Neural progenitor cell (in vitro differentiated cells): ENCODE measurements around the gene PAQR8. TPM values are rescaled to one million over a fixed set of nuclear protein-coding genes. Genes with fewer than 3 reads are reported as not detected.

Source experiments
- DNase-seq: peaks from one replicate; pipeline ENCODE4 v3.0.0-alpha.2; 2016; ENCODE audit warnings: low spot score
- H2AFZ ChIP-seq: fragments of 200-600 bp; sonication (generic); replicated peaks from 2 replicates; pipeline ENCODE4 v1.6.1; 2016; ENCODE audit warnings: antibody characterized with exemption
- H3F3A ChIP-seq: fragments of 200-600 bp; sonication (generic); 2 replicates; pipeline ENCODE4 v1.6.1; 2016; ENCODE audit warnings: antibody characterized with exemption, low read depth
- H3K27ac ChIP-seq: fragments of 200-600 bp; sonication (generic); 2 replicates; pipeline ENCODE4 v1.5.1; 2016; ENCODE audit warnings: mild to moderate bottlenecking
- H3K27me3 ChIP-seq: fragments of 200-600 bp; sonication (generic); 2 replicates; pipeline ENCODE4 v1.6.1; 2016; ENCODE audit warnings: mild to moderate bottlenecking, moderate library complexity
- H3K36me3 ChIP-seq: fragments of 200-600 bp; sonication (generic); 2 replicates; pipeline ENCODE4 v1.5.1; 2016
- H3K4me1 ChIP-seq: fragments of 200-600 bp; sonication (generic); 2 replicates; pipeline ENCODE4 v1.6.1; 2016; ENCODE audit warnings: mixed run types
- H3K4me2 ChIP-seq: fragments of 200-600 bp; sonication (generic); 2 replicates; pipeline ENCODE4 v1.6.1; 2016
- H3K4me3 ChIP-seq: fragments of 200-600 bp; sonication (generic); 2 replicates; pipeline ENCODE4 v1.5.1; 2016
- H3K79me2 ChIP-seq: fragments of 200-600 bp; sonication (generic); 2 replicates; pipeline ENCODE4 v1.6.1; 2016; ENCODE audit warnings: low read depth
- H3K9ac ChIP-seq: fragments of 200-600 bp; sonication (generic); 2 replicates; pipeline ENCODE4 v1.6.1; 2016
- H3K9me3 ChIP-seq: fragments of 200-600 bp; sonication (generic); 2 replicates; pipeline ENCODE4 v1.5.1; 2016; ENCODE audit warnings: low read depth
- H4K20me1 ChIP-seq: fragments of 200-600 bp; sonication (generic); 2 replicates; pipeline ENCODE4 v1.6.1; 2016; ENCODE audit warnings: low read depth
- H3K27ac Mint-ChIP-seq: 3 replicates; pipeline ENCODE4 v1.8.0; 2021; ENCODE audit warnings: mixed read lengths
- H3K27me3 Mint-ChIP-seq: 2 replicates; pipeline ENCODE4 v1.8.0; 2022; ENCODE audit warnings: low read depth, mild to moderate bottlenecking, inconsistent platforms, moderate library complexity, mixed read lengths; ENCODE audit not compliant: insufficient read depth
- H3K36me3 Mint-ChIP-seq: 3 replicates; pipeline ENCODE4 v1.8.0; 2021; ENCODE audit warnings: mixed read lengths
- H3K4me1 Mint-ChIP-seq: 3 replicates; pipeline ENCODE4 v1.8.0; 2021; ENCODE audit warnings: mixed read lengths
- H3K4me3 Mint-ChIP-seq: 3 replicates; pipeline ENCODE4 v1.8.0; 2021; ENCODE audit warnings: mild to moderate bottlenecking, moderate library complexity, mixed read lengths
- H3K9me3 Mint-ChIP-seq: 3 replicates; pipeline ENCODE4 v1.8.0; 2020; ENCODE audit warnings: mixed read lengths
- CTCF ChIP-seq: fragments of 200-600 bp; sonication (generic); IDR thresholded peaks from 2 replicates; pipeline ENCODE4 v1.5.1; 2017; ENCODE audit warnings: antibody characterized with exemption, mild to moderate bottlenecking
- EZH2 ChIP-seq: fragments of 200-600 bp; sonication (generic); IDR thresholded peaks from 2 replicates; pipeline ENCODE4 v1.6.1; 2017; ENCODE audit warnings: antibody characterized with exemption, mild to moderate bottlenecking, moderate library complexity
- EZH2phosphoT487 ChIP-seq: fragments of 200-600 bp; sonication (generic); IDR thresholded peaks from 2 replicates; pipeline ENCODE4 v1.6.1; 2017; ENCODE audit warnings: antibody characterized with exemption
- total RNA-seq: library from RNA; depleted of rRNA; stranded (reverse); fragments of >200 nt; gene quantifications from 2 replicates; pipeline ENCODE4 v1.2.3, GENCODE V29; 2015; ENCODE audit warnings: low replicate concordance

PAQR8 gene
- total RNA-seq, 1 donor from 2014 or later, result 16.9 TPM

GRCh38 chr6:52345311-52345710 lies 16.6 kb upstream of the PAQR8 start:
- H3K9ac ChIP-seq, result no peak overlapping the region
- H3K4me1 ChIP-seq, result no peaks in the 10 kb centered on the region
- H3F3A ChIP-seq, result no peaks in the 10 kb centered on the region
- H3K4me2 ChIP-seq, result no peak overlapping the region
- H3K79me2 ChIP-seq, result no peaks in the 10 kb centered on the region
- no peak for DNase-seq
- no peak overlapping the region for H3K4me3 ChIP-seq
- no peaks in the 10 kb centered on the region for H3K9me3 Mint-ChIP-seq
- peaks cover 5% of the 10 kb centered on the region for H3K27me3 Mint-ChIP-seq
- no peak for TF ChIP-seq EZH2
- TF ChIP-seq EZH2phosphoT487, result no peak
- TF ChIP-seq CTCF, result no peak
- H3K9me3 ChIP-seq, result no peaks in the 10 kb centered on the region
- no peak overlapping the region for H3K27ac Mint-ChIP-seq
- H3K27ac ChIP-seq, result no peak overlapping the region
- no peaks in the 10 kb centered on the region for H3K36me3 Mint-ChIP-seq
- H3K27me3 ChIP-seq, result no peaks in the 10 kb centered on the region
- H3K4me1 Mint-ChIP-seq, result peaks cover 14% of the 10 kb centered on the region
- no peak overlapping the region for H2AFZ ChIP-seq
- no peaks in the 10 kb centered on the region for H4K20me1 ChIP-seq
- no peaks in the 10 kb centered on the region for H3K36me3 ChIP-seq
- no peak overlapping the region for H3K4me3 Mint-ChIP-seq

GRCh38 chr6:52346503-52346902 lies 15.4 kb upstream of the PAQR8 start:
- TF ChIP-seq CTCF, result no peak
- no peak for TF ChIP-seq EZH2phosphoT487
- TF ChIP-seq EZH2, result no peak
- H3K4me1 ChIP-seq, result no peaks in the 10 kb centered on the region
- Mint-ChIP-seq H3K36me3 (no peaks in the 10 kb centered on the region), H3K4me3 (no peak overlapping the region), H3K9me3 (no peaks in the 10 kb centered on the region), H3K4me1 (peaks cover 11% of the 10 kb centered on the region), H3K27ac (no peak overlapping the region), H3K27me3 (peaks cover 5% of the 10 kb centered on the region)
- H2AFZ ChIP-seq, result no peak overlapping the region
- no peak overlapping the region for H3K4me3 ChIP-seq
- H3K27me3 ChIP-seq, result no peaks in the 10 kb centered on the region
- no peak overlapping the region for H3K4me2 ChIP-seq
- no peaks in the 10 kb centered on the region for H3K79me2 ChIP-seq
- no peaks in the 10 kb centered on the region for H3K9me3 ChIP-seq
- H3K36me3 ChIP-seq, result no peaks in the 10 kb centered on the region
- H4K20me1 ChIP-seq, result no peaks in the 10 kb centered on the region
- H3K27ac ChIP-seq, result no peak overlapping the region
- H3F3A ChIP-seq, result no peaks in the 10 kb centered on the region
- no peak overlapping the region for H3K9ac ChIP-seq
- DNase-seq, result no peak

GRCh38 chr6:52347818-52348217 lies 14.1 kb upstream of the PAQR8 start:
- H3K27me3 Mint-ChIP-seq, result peaks cover 5% of the 10 kb centered on the region
- Histone ChIP-seq H3K27me3 (no peaks in the 10 kb centered on the region), H3K4me3 (no peak overlapping the region), H4K20me1 (no peaks in the 10 kb centered on the region), H3K4me2 (no peak overlapping the region), H3K4me1 (peaks cover 2% of the 10 kb centered on the region), H3F3A (peaks cover 3% of the 10 kb centered on the region), H3K36me3 (no peaks in the 10 kb centered on the region), H3K27ac (no peak overlapping the region), H3K9ac (no peak overlapping the region), H2AFZ (no peak overlapping the region), H3K9me3 (no peaks in the 10 kb centered on the region), H3K79me2 (no peaks in the 10 kb centered on the region)
- H3K36me3 Mint-ChIP-seq, result no peaks in the 10 kb centered on the region
- no peak for TF ChIP-seq EZH2
- no peak for TF ChIP-seq EZH2phosphoT487
- no peak for TF ChIP-seq CTCF
- no peaks in the 10 kb centered on the region for H3K9me3 Mint-ChIP-seq
- H3K4me3 Mint-ChIP-seq, result no peak overlapping the region
- DNase-seq, result no peak
- no peak overlapping the region for H3K27ac Mint-ChIP-seq
- peaks cover 21% of the 10 kb centered on the region for H3K4me1 Mint-ChIP-seq
